Stimulated activated CD8-positive, alpha-beta memory T cell treated with anti-CD3 and anti-CD28 coated beads, Interleukin-12 subunit alpha, Interleukin-12 subunit beta, amount 100 ng/mL, for 1 hour (primary cell): ENCODE data around the gene ONECUT1.

Experiments used
- DNase-seq: peaks from one replicate; pipeline ENCODE4 v3.0.0-alpha.2; 2020; ENCODE audit warnings: low read depth

Gene ONECUT1

DNA sequence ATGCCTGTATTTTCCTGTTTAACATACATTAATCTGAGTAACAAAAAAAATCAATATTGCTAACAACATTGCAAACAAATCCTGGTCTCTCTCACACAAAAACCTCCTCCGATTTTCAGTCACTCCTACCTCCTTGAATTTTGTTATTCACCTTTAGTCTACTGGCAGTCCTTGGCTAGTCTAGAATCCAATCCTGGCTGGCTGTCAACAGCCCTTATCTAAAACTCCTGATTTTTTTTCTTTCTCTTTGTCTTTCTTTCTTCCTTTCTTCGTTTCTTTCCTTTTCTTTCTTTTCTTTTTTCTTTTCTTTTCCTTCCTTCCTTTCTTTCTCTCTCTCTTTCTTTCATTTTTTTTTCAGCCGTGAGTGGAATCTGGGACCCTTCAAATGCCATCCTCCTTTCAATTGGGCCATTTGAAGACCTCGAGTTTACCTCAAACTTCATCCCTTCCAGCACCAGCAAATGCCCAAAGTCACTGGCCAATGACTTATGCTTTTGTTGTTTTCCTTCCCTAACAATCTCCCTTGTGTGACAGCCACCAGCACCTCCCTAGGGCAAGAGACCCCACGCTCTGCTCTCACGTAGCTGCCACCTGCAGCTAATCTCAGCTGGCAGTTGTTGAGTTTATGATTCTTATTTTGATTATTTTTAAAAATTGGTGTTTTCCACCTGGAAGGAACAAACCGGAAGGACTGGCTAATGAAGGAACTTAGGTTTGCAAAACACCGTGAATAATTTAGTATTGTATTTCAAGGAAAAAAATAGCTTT lies 6.8 kb upstream of the ONECUT1 start:
- DNase-seq = no peak

GRCh38 chr15:52796228-52796521 lies 6.0 kb upstream of the ONECUT1 start:
- DNase-seq = no peak

DNA sequence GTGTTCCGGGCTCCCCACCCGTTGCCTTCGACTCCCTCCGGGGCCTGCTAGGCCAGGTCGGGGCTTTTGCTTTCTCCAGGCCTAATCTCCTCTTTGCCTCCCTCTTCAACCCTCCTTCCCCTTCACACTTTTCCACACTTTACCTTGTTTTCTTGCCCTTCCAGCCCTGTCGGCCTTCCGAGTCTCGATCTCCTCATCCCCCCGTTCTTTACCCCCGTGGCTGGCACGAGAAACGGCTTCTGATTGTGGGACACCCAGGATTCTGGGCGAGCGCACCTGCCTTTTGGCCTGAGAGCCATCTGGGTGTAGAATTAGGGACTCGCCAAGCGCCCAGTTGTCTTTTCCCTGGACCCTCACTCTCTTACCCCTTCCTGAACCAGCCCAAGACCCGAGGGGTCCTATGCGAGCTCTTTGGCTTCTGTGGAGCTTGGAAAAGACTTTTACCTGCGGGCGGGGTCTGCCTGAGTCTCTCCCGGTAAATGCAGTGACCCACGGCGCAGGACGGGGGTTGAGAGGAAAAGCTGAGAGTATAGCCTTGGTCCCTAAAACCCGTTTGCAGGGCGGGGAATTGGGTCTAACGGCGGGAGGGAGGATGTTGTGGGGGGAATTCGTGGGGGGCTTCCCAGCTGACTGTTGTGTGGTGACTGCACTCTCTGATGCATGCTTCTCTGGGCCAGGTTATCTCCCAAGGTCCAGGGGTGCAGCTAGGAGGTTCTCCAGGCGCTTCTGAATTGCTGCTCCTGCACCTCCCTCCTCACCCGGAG lies 5.5 kb upstream of the ONECUT1 start:
- DNase-seq = no peak

DNA sequence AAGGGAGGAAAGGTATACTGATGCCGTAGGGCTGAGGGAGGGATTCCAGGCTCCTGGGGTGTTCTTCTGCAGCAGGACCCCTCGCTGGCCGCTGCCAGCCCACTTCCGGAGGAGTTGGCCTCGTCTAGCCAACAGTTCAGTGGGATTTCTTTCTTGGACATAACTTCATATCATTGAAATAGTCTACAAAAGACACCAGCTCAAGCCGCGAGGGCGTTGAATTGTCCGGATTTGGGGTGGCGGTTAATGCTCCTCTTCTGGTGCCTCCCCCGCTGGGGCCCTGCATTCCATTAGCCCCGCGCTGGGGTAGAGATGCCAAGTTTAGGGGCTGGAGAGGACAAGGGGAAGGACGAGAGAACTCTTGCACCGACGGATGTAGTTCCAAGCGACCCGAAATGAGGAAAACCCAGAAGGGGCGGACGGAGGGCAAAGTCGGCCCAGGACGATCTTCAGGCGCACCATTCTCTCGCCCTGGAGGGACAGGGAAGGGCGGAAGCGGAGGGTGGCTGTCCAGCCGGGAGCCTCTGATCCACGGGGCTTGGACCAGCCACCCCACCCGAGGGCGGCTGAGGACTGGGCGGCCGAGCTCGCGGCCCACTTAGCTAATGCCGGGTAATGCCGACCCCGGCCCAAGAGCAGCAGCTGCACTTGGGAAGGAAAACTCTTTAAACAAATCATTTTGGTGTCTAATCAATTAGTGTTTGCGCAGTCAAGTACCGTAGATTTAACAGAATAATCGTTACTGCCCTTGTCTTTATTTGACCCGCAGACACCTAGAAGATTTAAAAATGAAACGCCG lies 4.7 kb upstream of the ONECUT1 start:
- no peak for DNase-seq

DNA sequence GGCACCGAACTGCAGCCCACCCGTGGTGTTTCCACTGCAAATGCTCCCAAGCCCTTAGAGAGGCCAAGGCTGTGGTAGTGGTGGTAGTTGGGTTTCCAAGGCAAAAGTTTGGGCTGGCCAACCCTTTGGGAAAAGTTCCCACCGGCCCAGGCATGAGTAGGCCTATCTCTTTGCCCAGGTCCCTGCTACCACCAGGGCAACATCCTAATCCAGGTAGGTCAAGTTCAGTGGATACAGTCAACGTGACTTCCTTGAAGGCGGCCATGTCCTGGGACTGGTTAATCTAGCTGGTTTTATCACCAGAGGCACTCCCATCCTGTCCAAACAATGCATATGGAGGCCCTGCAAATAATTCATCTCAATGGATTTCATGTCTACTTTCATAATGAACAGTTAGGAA lies 1.6 kb upstream of the ONECUT1 start:
- DNase-seq = no peak

DNA sequence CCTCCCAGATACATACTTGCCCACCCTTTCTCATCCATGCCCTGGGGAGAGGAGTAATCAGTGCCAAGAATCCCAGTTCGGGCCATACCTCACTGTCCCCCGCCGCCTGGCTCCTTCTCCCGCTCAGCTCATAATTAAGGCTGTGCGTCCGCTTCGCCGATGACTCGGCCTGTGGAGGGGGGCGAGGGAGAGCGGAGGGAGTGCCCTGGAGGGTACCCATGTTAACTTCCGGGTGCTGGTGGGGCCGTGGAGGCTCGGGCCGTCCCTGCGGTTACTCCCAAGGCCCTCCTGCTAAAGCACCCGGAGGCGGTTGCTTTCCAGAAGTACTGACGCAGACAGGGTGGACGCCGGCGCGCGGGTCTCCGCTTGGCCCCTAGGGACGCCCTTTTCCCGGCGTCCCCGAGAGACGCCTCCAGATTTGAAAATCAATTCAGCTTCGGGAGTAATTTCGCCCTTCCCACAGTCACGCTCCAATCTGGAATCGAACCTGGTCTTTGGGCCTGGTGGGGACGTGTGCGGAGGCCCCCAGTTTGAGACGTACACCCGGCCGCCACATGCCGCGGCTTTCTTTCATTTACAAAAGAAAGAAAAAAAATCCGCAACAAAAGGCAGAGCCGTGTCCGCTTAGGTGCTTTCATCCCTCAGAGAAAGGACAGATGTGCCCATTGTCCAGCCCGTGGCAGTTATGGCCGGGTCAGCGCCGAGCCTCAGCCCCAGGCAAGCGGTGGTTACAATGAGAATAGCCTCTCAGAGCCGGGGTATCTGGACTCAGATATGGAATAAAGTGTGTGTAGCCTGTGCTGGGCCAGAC lies 1.0 kb upstream of the ONECUT1 start:
- no peak for DNase-seq

GRCh38 chr15:52789601-52790168 lies 451 bp downstream of the ONECUT1 start:
- DNase-seq = no peak

GRCh38 chr15:52789008-52789600 lies 1.0 kb downstream of the ONECUT1 start:
- DNase-seq = no peak

DNA sequence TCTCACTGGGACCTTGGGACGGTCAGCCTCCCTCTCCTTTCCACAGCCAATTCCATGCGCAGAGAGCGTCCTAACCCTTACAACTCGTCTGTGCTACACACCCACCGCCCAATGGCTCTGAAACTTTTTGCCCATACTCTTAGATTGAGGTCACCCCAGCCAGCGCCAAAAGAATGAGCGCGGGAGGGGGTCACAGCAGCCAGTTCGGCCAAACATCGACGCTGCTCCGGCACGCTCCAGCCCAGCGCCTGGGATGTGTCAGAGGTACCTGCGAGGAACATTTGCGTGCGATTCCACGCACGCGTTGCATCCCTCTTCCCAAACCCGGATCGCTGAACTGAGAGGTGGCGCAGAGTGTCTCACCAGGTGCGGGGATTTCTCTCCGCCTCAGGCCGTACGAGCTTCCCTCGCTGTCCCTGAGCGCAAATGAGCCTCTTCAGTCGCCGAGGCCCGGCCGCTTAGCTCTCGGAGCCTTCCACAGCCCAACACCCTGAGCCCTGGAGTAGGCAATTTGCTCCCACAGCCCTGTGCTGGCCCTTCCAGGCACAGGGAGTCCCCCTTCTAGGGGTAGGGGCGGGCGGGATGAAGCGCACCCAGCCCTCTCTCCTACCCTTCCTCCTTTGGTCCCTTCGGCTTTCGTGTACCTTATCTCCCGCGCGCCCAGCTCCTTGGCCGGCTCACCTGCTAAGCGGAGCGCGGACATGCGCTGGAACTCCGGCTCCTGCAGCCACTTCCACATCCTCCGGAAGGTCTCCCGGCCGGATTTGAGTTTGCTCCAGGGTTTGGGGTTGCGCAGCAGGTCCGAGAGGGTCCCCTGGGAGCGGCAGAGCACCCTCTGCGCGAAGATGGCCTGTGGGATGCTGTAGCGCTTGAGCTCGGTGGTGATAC lies 1.8 kb downstream of the ONECUT1 start:
- no peak for DNase-seq

- DNase-seq = no peak
Measured at GRCh38 chr15:52787549-52788098, 2.5 kb downstream of the ONECUT1 start.

- no peak for DNase-seq
Measured at GRCh38 chr15:52787123-52787503, 3.0 kb downstream of the ONECUT1 start.

DNA sequence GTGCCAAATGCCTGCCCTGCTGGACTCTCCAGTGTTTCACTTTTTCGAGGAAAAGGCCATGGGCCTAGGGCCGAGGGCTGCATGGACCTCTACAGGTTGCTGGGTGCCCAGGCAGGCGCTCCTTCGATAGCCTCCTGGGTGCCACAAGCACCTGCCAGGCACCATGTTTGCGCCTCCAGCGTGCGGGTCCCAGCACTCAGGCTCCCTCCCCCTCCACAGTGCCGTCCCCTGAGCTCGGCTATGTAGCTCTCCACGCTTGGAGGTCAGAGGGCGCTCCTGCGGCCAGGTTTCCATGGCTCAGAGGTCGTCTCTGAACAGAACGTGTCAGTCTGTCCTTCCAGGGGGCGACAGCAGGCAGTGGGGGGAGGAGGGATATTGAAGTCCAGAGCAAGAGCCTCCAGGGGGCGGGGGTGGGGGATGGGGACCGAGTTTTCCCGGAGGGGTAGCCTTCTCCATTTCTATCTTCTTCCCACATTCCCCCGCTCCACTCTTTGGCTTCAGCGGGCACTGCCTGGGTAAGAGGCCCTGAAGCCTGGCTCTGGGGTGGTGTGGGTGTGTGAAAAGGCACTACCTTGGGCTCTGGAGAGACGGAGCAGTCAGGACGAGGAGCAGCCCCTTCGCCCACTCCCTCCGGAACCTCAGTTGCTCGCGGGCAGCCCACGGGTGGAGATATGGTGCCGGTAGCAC lies 3.6 kb downstream of the ONECUT1 start:
- no peak for DNase-seq

DNA sequence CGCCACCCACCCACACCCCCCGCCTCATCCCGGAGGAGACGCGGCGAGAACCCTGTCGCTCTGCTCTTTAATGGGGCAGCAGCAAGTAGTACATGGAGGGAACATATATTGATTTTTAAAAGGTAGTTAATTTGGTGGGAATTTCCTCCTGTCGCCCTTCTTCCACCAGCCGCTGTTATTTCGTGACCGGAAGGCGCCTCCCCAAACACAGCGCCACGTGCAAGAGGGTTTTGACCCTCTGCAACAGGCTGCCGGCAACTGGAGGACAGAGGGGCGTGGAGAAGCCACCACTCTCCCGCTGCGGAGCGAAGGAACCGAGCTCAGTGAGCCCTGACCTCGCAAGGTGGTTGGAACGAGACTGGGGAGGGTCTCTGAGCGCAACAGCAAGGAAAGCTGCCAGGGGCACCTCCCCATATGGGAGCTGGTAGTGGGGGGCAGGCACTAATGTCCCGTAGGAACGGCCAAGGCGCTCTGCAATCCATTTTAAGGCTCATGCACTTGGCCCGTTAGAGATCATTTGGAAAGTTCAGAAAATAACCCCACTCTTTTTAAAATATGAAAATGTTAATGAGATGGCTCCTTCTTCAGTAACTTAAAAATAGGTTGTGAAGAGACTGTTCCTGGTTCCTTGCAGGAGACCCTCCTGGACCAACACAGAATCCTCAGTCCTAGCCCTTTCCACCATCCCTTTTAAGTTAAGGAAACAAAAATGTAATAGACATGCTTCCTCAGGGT lies 4.3 kb downstream of the ONECUT1 start:
- no peak for DNase-seq

DNA sequence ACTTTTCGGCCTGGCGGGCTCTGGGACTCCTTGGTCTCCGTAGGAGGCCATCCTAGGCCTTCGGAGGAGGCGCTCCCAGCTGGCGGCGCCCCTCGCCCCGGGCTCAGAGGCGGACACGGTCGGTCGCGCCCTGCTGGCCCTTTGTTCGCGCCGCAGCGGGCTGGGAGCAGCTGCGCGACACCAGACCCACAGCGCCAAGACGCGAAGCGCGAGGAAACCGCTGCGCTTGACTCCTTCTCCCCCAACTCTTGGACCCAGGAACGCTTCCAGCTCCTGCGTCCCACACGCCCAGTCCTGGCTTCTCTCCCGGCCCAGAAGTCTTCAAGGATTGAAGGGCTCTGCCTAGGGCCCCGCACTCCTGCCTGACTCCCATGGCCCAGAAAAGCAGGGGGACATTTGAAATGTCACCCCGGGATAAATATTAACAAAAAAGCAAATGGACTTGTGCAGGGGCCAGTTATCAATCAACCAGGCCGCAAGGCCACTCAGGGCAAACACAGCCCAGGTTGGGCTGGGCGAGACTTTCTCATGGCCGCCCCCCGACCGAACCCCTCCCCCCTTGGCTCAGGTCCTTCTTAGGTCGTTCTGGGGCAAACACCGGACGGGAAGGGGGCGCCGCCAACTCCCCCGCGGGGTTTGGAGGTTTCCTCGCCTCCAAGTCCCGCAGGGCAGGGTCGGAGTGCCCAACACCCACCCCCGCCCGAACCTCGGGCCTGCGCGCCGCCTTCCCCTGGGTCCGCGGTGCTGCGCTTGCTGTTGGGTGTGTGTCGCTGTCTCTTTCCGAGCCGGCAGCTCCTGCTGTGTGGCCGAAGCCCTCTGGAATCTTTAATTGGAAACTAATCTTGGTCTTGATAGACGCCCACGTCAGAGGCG lies 5.1 kb downstream of the ONECUT1 start:
- no peak for DNase-seq

- DNase-seq = no peak
Measured at GRCh38 chr15:52783929-52784798, 6.0 kb downstream of the ONECUT1 start.

DNA sequence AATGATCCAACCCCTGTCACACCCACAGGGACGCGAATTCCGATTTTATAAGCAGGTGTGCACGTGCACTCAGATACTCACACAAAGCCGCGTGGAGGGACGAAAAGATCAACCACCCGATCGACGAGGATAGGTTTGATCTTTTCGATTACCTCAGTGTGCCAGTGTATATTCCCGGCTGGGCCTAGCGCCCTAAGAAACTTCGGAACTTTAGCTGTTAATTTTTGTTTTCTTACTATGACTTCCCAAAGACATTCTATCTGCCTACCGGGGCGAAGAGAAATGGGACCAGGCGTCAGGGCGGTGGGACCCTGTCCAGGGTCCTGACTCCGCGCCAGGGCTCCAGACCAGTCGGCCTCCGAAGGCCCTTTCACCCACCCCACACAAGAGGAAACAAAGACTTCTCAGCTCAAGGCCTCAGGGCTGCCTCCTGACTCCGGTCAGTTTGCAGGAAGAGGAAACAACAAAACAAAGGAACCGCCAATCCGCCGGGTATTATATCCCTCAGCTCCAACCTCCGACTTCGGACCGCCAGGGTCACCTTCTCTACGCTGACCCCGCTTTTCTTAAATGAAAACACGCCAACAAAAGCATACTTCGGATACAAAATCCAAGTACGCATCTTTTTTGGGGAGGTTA lies 6.8 kb downstream of the ONECUT1 start:
- DNase-seq = no peak
